ENCODE results near the gene PDE7B.

PDE7B gene

DNA sequence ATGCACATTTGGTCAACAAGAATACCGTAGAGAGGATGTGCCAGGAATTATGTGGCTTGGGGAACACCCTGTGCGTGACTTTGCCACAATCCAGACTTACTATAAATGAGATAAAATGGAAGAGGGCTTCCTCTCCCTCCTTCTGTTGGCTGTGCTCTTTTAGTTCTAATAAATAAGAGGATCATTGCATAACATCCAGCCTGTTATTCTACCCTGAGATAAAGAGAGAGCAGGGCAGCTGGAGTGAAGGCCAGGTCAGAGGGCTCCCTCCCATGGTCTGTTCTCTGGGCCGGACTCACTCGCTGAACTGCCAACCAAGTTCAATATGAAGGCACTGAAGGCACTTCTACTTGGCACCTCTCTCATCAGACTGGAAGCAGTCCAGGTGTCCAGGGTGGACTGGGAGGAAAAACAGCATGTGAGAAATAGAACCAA lies 306.9 kb downstream of the PDE7B start:
- H3K27me3 ChIP-seq (ENCODE audit: insufficient read depth, low read length) = no peaks in the 10 kb centered on the region
- no peaks in the 10 kb centered on the region for H3K36me3 ChIP-seq (ENCODE audit: insufficient read depth, low read length)
- no peak overlapping the region for H3K4me3 ChIP-seq (ENCODE audit: low read depth, low read length)
- no peak overlapping the region for H2AFZ ChIP-seq (ENCODE audit: low read length, unreplicated experiment)
- H3K27ac ChIP-seq (ENCODE audit: low read depth, low read length) = no peak overlapping the region
- no peaks in the 10 kb centered on the region for H3K79me2 ChIP-seq (ENCODE audit: control insufficient read depth, insufficient read depth, low read length, unreplicated experiment)
- H3K4me1 ChIP-seq (ENCODE audit: control insufficient read depth, insufficient read depth, low read length, unreplicated experiment) = no peaks in the 10 kb centered on the region

- Histone ChIP-seq H3K27me3 (ENCODE audit: insufficient read depth, low read length) (no peaks in the 10 kb centered on the region), H3K27ac (ENCODE audit: low read depth, low read length) (no peak overlapping the region), H2AFZ (ENCODE audit: low read length, unreplicated experiment) (no peak overlapping the region), H3K4me3 (ENCODE audit: low read depth, low read length) (no peak overlapping the region), H3K79me2 (ENCODE audit: control insufficient read depth, insufficient read depth, low read length, unreplicated experiment) (no peaks in the 10 kb centered on the region), H3K4me1 (ENCODE audit: control insufficient read depth, insufficient read depth, low read length, unreplicated experiment) (no peaks in the 10 kb centered on the region), H3K36me3 (ENCODE audit: insufficient read depth, low read length) (no peaks in the 10 kb centered on the region)
Measured at GRCh38 chr6:136158971-136159370, 307.5 kb downstream of the PDE7B start.

DNA sequence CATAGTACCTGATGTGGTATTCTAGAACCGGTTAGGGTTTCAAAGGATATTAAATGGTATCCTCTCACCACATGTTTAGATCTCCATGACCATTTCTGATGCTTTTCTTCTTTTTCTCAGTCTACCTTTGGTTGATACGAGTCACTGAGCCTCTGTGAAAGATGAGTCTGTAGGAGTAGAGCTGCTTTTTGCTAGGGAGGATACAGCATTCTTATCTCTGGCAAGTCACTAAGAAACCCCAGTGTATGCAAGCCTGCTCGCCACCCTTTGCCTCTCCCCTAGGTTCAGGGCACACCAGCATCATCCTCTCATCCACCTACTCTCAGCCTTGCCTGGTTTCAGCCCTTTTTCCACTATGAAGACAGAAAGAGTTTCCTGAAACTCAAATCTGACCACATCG lies 308.7 kb downstream of the PDE7B start:
- no peaks in the 10 kb centered on the region for H3K36me3 ChIP-seq (ENCODE audit: insufficient read depth, low read length)
- H3K4me1 ChIP-seq (ENCODE audit: control insufficient read depth, insufficient read depth, low read length, unreplicated experiment) = no peaks in the 10 kb centered on the region
- H2AFZ ChIP-seq (ENCODE audit: low read length, unreplicated experiment) = no peak overlapping the region
- H3K27ac ChIP-seq (ENCODE audit: low read depth, low read length) = no peak overlapping the region
- H3K4me3 ChIP-seq (ENCODE audit: low read depth, low read length) = no peak overlapping the region
- no peaks in the 10 kb centered on the region for H3K79me2 ChIP-seq (ENCODE audit: control insufficient read depth, insufficient read depth, low read length, unreplicated experiment)
- H3K27me3 ChIP-seq (ENCODE audit: insufficient read depth, low read length) = no peaks in the 10 kb centered on the region

GRCh38 chr6:136161950-136162349 lies 310.4 kb downstream of the PDE7B start:
- Histone ChIP-seq H3K4me3 (ENCODE audit: low read depth, low read length) (no peak overlapping the region), H3K36me3 (ENCODE audit: insufficient read depth, low read length) (peaks cover 3% of the 10 kb centered on the region; the same call in 1 of the 2 replicates), H3K27me3 (ENCODE audit: insufficient read depth, low read length) (no peaks in the 10 kb centered on the region), H2AFZ (ENCODE audit: low read length, unreplicated experiment) (no peak overlapping the region), H3K4me1 (ENCODE audit: control insufficient read depth, insufficient read depth, low read length, unreplicated experiment) (no peaks in the 10 kb centered on the region), H3K79me2 (ENCODE audit: control insufficient read depth, insufficient read depth, low read length, unreplicated experiment) (no peaks in the 10 kb centered on the region), H3K27ac (ENCODE audit: low read depth, low read length) (no peak overlapping the region)

DNA sequence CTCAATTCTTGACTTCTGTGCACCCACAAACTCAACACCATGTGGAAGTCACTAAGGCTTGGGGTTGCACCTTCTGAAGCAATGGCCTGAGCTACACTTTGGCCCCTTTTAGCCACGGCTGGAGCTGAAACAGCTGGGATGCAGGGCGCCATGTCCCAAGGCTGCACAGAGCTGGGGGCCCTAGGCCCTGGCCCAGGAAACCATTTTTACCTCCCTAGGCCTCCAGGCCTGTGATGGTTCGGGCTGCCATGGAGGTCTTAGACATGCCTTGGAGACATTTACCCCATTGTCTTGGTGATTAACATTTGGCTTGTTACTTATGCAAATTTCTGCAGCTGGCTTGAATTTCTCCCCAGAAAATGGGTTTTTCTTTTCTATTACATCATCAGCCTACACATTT lies 311.8 kb downstream of the PDE7B start:
- no peaks in the 10 kb centered on the region for H3K27me3 ChIP-seq (ENCODE audit: insufficient read depth, low read length)
- H2AFZ ChIP-seq (ENCODE audit: low read length, unreplicated experiment) = no peak overlapping the region
- no peak overlapping the region for H3K4me3 ChIP-seq (ENCODE audit: low read depth, low read length)
- no peaks in the 10 kb centered on the region for H3K4me1 ChIP-seq (ENCODE audit: control insufficient read depth, insufficient read depth, low read length, unreplicated experiment)
- H3K36me3 ChIP-seq (ENCODE audit: insufficient read depth, low read length) = peaks cover 3% of the 10 kb centered on the region; the same call in 1 of the 2 replicates
- H3K27ac ChIP-seq (ENCODE audit: low read depth, low read length) = no peak overlapping the region
- no peaks in the 10 kb centered on the region for H3K79me2 ChIP-seq (ENCODE audit: control insufficient read depth, insufficient read depth, low read length, unreplicated experiment)

- H3K27me3 ChIP-seq (ENCODE audit: insufficient read depth, low read length) = no peaks in the 10 kb centered on the region
- H3K79me2 ChIP-seq (ENCODE audit: control insufficient read depth, insufficient read depth, low read length, unreplicated experiment) = no peaks in the 10 kb centered on the region
- no peak overlapping the region for H2AFZ ChIP-seq (ENCODE audit: low read length, unreplicated experiment)
- peaks cover 3% of the 10 kb centered on the region; the same call in 1 of the 2 replicates for H3K36me3 ChIP-seq (ENCODE audit: insufficient read depth, low read length)
- no peaks in the 10 kb centered on the region for H3K4me1 ChIP-seq (ENCODE audit: control insufficient read depth, insufficient read depth, low read length, unreplicated experiment)
- H3K27ac ChIP-seq (ENCODE audit: low read depth, low read length) = no peak overlapping the region
- H3K4me3 ChIP-seq (ENCODE audit: low read depth, low read length) = no peak overlapping the region
Measured at GRCh38 chr6:136166815-136167214, 315.3 kb downstream of the PDE7B start.

GRCh38 chr6:136169394-136170148 lies 318.1 kb downstream of the PDE7B start:
- Histone ChIP-seq H3K4me3 (ENCODE audit: low read depth, low read length) (no peak overlapping the region), H3K79me2 (ENCODE audit: control insufficient read depth, insufficient read depth, low read length, unreplicated experiment) (no peaks in the 10 kb centered on the region), H2AFZ (ENCODE audit: low read length, unreplicated experiment) (no peak overlapping the region), H3K27ac (ENCODE audit: low read depth, low read length) (no peak overlapping the region), H3K36me3 (ENCODE audit: insufficient read depth, low read length) (peaks cover 3% of the 10 kb centered on the region; the same call in 1 of the 2 replicates), H3K27me3 (ENCODE audit: insufficient read depth, low read length) (no peaks in the 10 kb centered on the region), H3K4me1 (ENCODE audit: control insufficient read depth, insufficient read depth, low read length, unreplicated experiment) (peaks cover 7% of the 10 kb centered on the region)

- Histone ChIP-seq H3K27ac (ENCODE audit: low read depth, low read length) (no peak overlapping the region), H3K27me3 (ENCODE audit: insufficient read depth, low read length) (no peaks in the 10 kb centered on the region), H2AFZ (ENCODE audit: low read length, unreplicated experiment) (no peak overlapping the region), H3K4me1 (ENCODE audit: control insufficient read depth, insufficient read depth, low read length, unreplicated experiment) (peaks cover 7% of the 10 kb centered on the region), H3K4me3 (ENCODE audit: low read depth, low read length) (no peak overlapping the region), H3K36me3 (ENCODE audit: insufficient read depth, low read length) (no peaks in the 10 kb centered on the region), H3K79me2 (ENCODE audit: control insufficient read depth, insufficient read depth, low read length, unreplicated experiment) (no peaks in the 10 kb centered on the region)
Measured at GRCh38 chr6:136171231-136171630, 319.7 kb downstream of the PDE7B start.

DNA sequence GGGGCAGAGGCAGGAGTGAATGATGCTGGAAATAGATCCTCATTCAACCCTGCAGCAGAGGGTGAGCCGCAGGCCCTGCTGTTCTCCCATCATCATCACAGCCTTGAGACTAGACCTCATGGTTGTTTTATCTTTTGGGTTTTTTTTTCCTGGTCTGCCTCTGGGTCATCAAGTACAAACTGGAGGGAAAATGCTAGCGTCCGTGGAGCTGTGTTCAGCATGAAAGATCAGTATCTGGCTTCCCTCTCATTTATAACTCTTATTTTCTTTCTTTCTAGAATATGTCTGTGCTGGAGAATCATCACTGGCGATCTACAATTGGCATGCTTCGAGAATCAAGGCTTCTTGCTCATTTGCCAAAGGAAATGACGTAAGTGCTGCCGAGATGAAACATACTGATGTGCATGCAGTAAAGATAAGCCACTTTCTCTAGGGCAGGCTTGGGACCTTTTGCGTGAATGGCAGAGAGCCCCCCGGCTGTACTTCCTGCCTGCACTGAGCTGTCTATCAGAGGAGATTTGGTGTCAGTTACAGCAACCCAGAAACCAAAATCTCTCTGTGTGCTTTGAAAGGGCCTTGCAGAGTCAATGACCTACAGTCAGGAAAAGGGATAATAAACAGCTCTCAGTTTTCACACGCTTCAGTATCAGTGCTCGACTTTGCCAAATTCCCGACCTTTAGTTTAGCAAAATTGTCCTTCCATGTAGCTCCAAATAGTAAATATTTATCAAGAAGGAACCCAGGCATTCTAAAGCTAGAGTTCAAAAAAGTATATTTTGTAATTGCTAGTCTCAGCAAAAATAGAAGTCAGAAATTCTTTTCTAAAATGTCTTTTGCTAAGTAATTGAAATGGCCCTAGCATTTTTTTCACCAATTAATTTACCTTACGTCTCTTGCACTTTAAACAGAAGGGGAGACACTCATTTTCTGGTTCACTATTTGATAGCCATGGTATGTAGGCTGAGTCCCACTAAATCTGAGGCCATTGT lies 322.3 kb downstream of the PDE7B start:
- no peak overlapping the region for H2AFZ ChIP-seq (ENCODE audit: low read length, unreplicated experiment)
- H3K4me3 ChIP-seq (ENCODE audit: low read depth, low read length) = no peak overlapping the region

DNA sequence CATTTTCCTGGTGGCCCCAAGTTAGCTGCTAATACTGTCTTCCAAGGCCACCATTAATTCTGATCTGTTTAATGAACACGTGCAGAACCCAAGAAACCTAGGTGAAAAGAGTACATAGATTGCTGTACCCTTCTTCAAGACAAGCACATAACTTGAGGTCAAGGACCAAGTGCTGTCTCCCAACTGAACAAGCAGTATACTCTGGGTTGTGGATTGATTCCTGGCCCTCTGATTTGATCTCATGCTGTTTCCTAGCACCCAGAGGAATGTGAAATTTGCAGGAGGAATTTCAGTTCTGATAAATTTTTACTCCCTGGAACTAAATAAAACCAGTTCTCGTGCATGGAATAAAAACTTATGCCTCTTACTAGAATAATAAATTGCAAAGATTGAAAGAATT lies 323.0 kb downstream of the PDE7B start:
- Histone ChIP-seq H3K27ac (ENCODE audit: low read depth, low read length) (no peak overlapping the region), H3K4me1 (ENCODE audit: control insufficient read depth, insufficient read depth, low read length, unreplicated experiment) (peaks cover 7% of the 10 kb centered on the region), H3K36me3 (ENCODE audit: insufficient read depth, low read length) (no peaks in the 10 kb centered on the region; the same call in 1 of the 2 replicates), H3K27me3 (ENCODE audit: insufficient read depth, low read length) (no peaks in the 10 kb centered on the region), H3K79me2 (ENCODE audit: control insufficient read depth, insufficient read depth, low read length, unreplicated experiment) (no peaks in the 10 kb centered on the region), H2AFZ (ENCODE audit: low read length, unreplicated experiment) (no peak overlapping the region), H3K4me3 (ENCODE audit: low read depth, low read length) (no peak overlapping the region)

More for the DNA sequence above, 322.3 kb downstream of the PDE7B start:
- Histone ChIP-seq H3K4me1 (ENCODE audit: control insufficient read depth, insufficient read depth, low read length, unreplicated experiment) (peaks cover 7% of the 10 kb centered on the region), H3K36me3 (ENCODE audit: insufficient read depth, low read length) (no peaks in the 10 kb centered on the region), H3K79me2 (ENCODE audit: control insufficient read depth, insufficient read depth, low read length, unreplicated experiment) (no peaks in the 10 kb centered on the region), H3K27ac (ENCODE audit: low read depth, low read length) (no peak overlapping the region), H3K27me3 (ENCODE audit: insufficient read depth, low read length) (no peaks in the 10 kb centered on the region)

All from ACC112 (cell line).